ENCODE results near the gene CNP. TPM values are rescaled to one million over a fixed set of nuclear protein-coding genes. Genes with fewer than 3 reads are reported as not detected.
"Not testable (repeated sequence)": the region's sequence is repeated elsewhere in the genome, so short reads cannot be mapped to it uniquely, and the experiment has no call there.

Gene CNP
- total RNA-seq, 1 experiment from 2014 or later = 79.9 TPM

- POLR2A ChIA-PET = interaction anchor here (0.5 to 0.9 kb wide), 9 partner anchors 12 to 293 kb away, joined by 3 to 11 read pairs (median 4); partner anchors contain the start of gene ACLY
- in situ Hi-C loops (cut with HindIII; ENCODE audit: low pct_unique_long_range_greater_than_20kb, low sequenced_read_pairs) = no loop called here
These were observed 36.4 kb upstream of the CNP start, which contains the start of gene ODAD4 for GRCh38 chr17:41930009-41930832. TSS of gene ODAD4 (plus strand) at chr17:41930617. CDS start at chr17:41930724, 107 bp downstream.

GRCh38 chr17:41930833-41931156 lies 35.8 kb upstream of the CNP start:
- H3K4me1 ChIP-seq (ENCODE audit: control insufficient read depth, insufficient read depth, low read length); H3K36me3 ChIP-seq (ENCODE audit: control insufficient read depth, insufficient read depth, low read length); BruUV-seq (replicated peaks); intact Hi-C loops (cut with micrococcal nuclease; ENCODE audit: unreplicated experiment); H3K27me3 ChIP-seq (ENCODE audit: control insufficient read depth, insufficient read depth, low read length); in situ Hi-C loops (cut with HindIII; ENCODE audit: low pct_unique_long_range_greater_than_20kb, low sequenced_read_pairs); H3K9me3 ChIP-seq (ENCODE audit: control insufficient read depth, insufficient read depth, low read depth, low read length); DNase-seq (ENCODE audit: low read depth, low spot score): not testable (repeated sequence)
- ATAC-seq = peak; percentile 29
- H3K27ac ChIP-seq (ENCODE audit: low read length) = peak overlapping the region; percentile 86
- ChIA-PET CTCF (interaction anchor here (0.6 to 1.0 kb wide), 2 partner anchors 27 to 29 kb away, joined by 3 read pairs; no protein-coding TSS in a partner anchor), POLR2A (interaction anchor here (0.6 to 0.9 kb wide), 7 partner anchors 13 to 292 kb away, joined by 3 to 11 read pairs (median 4); partner anchors contain the start of gene ACLY)
- peak overlapping the region; percentile 63 to 69 for H3K4me3 ChIP-seq (ENCODE audit: low read depth in 2 of 2, low read length in 2 of 2)

More at GRCh38 chr17:41930009-41930832, 36.4 kb upstream of the CNP start, which contains the start of gene ODAD4:
- Histone ChIP-seq H3K27me3 (ENCODE audit: control insufficient read depth, insufficient read depth, low read length) (no peaks in the 10 kb centered on the region), H3K36me3 (ENCODE audit: control insufficient read depth, insufficient read depth, low read length) (no peaks in the 10 kb centered on the region), H3K27ac (ENCODE audit: low read length) (peak within 1 kb of the TSS; percentile 86), H3K4me1 (ENCODE audit: control insufficient read depth, insufficient read depth, low read length) (peaks cover 7% of the 10 kb centered on the region; the same call in 1 of the 2 replicates), H3K9me3 (ENCODE audit: control insufficient read depth, insufficient read depth, low read depth, low read length) (no peaks in the 10 kb centered on the region), H3K4me3 (ENCODE audit: low read depth in 2 of 2, low read length in 2 of 2) (peak within 1 kb of the TSS; percentile 63 to 69)
- intact Hi-C loops (cut with micrococcal nuclease; ENCODE audit: unreplicated experiment) = no loop called here
- ATAC-seq (peak; percentile 100), DNase-seq (ENCODE audit: low read depth, low spot score) (peak; percentile 74)
- TSS peak; percentile 95 for BruUV-seq (replicated peaks)
- CTCF ChIA-PET = interaction anchor here (0.6 to 1.0 kb wide), 2 partner anchors 28 to 29 kb away, joined by 3 read pairs; no protein-coding TSS in a partner anchor
- no peak for TF ChIP-seq REST (IDR thresholded peaks at IDR 0.05; ENCODE audit: insufficient read depth in 1 of 2, low read depth in 2 of 2, low read length in 1 of 2)
- no peak for TF ChIP-seq CTCF (IDR thresholded peaks at IDR 0.05)
- no peak for TF ChIP-seq TCF7L2 (IDR thresholded peaks at IDR 0.05; ENCODE audit: low read depth, low read length)
- TF ChIP-seq POLR2AphosphoS5 (IDR thresholded peaks at IDR 0.05; ENCODE audit: low read depth, low read length) = peak; percentile 87
- peak; percentile 73; the same call in 1 of the 2 replicates for TF ChIP-seq SIN3A (IDR thresholded peaks at IDR 0.05; ENCODE audit: borderline replicate concordance, insufficient read depth, low read depth, low read length)

- H3K27ac ChIP-seq (ENCODE audit: low read length); H3K9me3 ChIP-seq (ENCODE audit: control insufficient read depth, insufficient read depth, low read depth, low read length); in situ Hi-C loops (cut with HindIII; ENCODE audit: low pct_unique_long_range_greater_than_20kb, low sequenced_read_pairs); POLR2A ChIA-PET; H3K4me1 ChIP-seq (ENCODE audit: control insufficient read depth, insufficient read depth, low read length); H3K27me3 ChIP-seq (ENCODE audit: control insufficient read depth, insufficient read depth, low read length); H3K36me3 ChIP-seq (ENCODE audit: control insufficient read depth, insufficient read depth, low read length); intact Hi-C loops (cut with micrococcal nuclease; ENCODE audit: unreplicated experiment); ATAC-seq; CTCF ChIA-PET; BruUV-seq (replicated peaks); H3K4me3 ChIP-seq (ENCODE audit: low read depth in 2 of 2, low read length in 2 of 2); DNase-seq (ENCODE audit: low read depth, low spot score): not testable (repeated sequence)
These were observed 34.9 kb upstream of the CNP start for GRCh38 chr17:41931715-41932114.

All from Panc1 (cell line).